HL-60 (cell line): ENCODE results near the gene CCND1.
"Not testable (repeated sequence)": the region's sequence is repeated elsewhere in the genome, so short reads cannot be mapped to it uniquely, and the experiment has no call there.

ENCODE experiments used
- DNase-seq, 2 experiments: peaks; one replicate each; pipeline ENCODE4 v3.0.0-alpha.2; 2010 to 2020; ENCODE audit warnings: low read depth in 1 of 2, low spot score in 1 of 2
- H3K27ac ChIP-seq: fragments of 250-450 bp; sonication (Bioruptor Pico); replicated peaks from 2 replicates; pipeline ENCODE4 v1.5.1; 2020; ENCODE audit warnings: mild to moderate bottlenecking, moderate library complexity
- H3K27me3 ChIP-seq: fragments of 250-450 bp; sonication (Bioruptor Pico); 2 replicates; pipeline ENCODE4 v1.5.1; 2021; ENCODE audit warnings: mild to moderate bottlenecking, moderate library complexity; ENCODE audit not compliant: insufficient read depth, poor library complexity, severe bottlenecking
- H3K4me3 ChIP-seq: replicated peaks from 2 replicates; pipeline ENCODE4 v1.5.1; 2011; ENCODE audit warnings: mild to moderate bottlenecking, control low read depth, low read length; ENCODE audit not compliant: insufficient read depth
- CTCF ChIP-seq: IDR thresholded peaks from one replicate; pipeline ENCODE4 v1.5.1; 2011; ENCODE audit warnings: low read length, control low read depth, inconsistent platforms; ENCODE audit not compliant: insufficient read depth
- GABPA ChIP-seq: IDR thresholded peaks from 2 replicates; pipeline ENCODE4 v1.6.1; 2012; ENCODE audit warnings: low read depth
- POLR2AphosphoS5 ChIP-seq: IDR thresholded peaks from 2 replicates; pipeline ENCODE4 v1.6.1; 2012; ENCODE audit warnings: low read depth
- REST ChIP-seq: IDR thresholded peaks from 2 replicates; pipeline ENCODE4 v1.6.1; 2012; ENCODE audit warnings: low read depth; ENCODE audit not compliant: insufficient replicate concordance
- SPI1 ChIP-seq: IDR thresholded peaks from 2 replicates; pipeline ENCODE4 v1.6.1; 2012; ENCODE audit warnings: low read depth, mild to moderate bottlenecking, borderline replicate concordance

CCND1 gene

GRCh38 chr11:69685348-69685747 is 44.4 kb downstream of the CCND1 start:
- Histone ChIP-seq H3K27me3 (no peaks in the 10 kb centered on the region), H3K27ac (no peak overlapping the region), H3K4me3 (no peak overlapping the region)
- TF ChIP-seq REST = no peak
- no peak for TF ChIP-seq POLR2AphosphoS5
- TF ChIP-seq GABPA = no peak
- no peak for TF ChIP-seq SPI1
- no peak for TF ChIP-seq CTCF
- DNase-seq = no peak

GRCh38 chr11:69686452-69686851 is 45.5 kb downstream of the CCND1 start:
- DNase-seq = no peak

GRCh38 chr11:69686856-69687255 is 45.9 kb downstream of the CCND1 start:
- no peak for DNase-seq
- no peak for TF ChIP-seq CTCF
- TF ChIP-seq SPI1 = no peak
- TF ChIP-seq REST = no peak
- TF ChIP-seq POLR2AphosphoS5 = no peak
- TF ChIP-seq GABPA = no peak
- H3K27ac ChIP-seq = no peak overlapping the region
- no peaks in the 10 kb centered on the region for H3K27me3 ChIP-seq
- H3K4me3 ChIP-seq = no peak overlapping the region

More at GRCh38 chr11:69686452-69686851, 45.5 kb downstream of the CCND1 start:
- Histone ChIP-seq H3K27me3 (no peaks in the 10 kb centered on the region), H3K4me3 (no peak overlapping the region), H3K27ac (no peak overlapping the region)
- TF ChIP-seq GABPA = no peak
- TF ChIP-seq REST = no peak
- no peak for TF ChIP-seq SPI1
- TF ChIP-seq CTCF = no peak
- TF ChIP-seq POLR2AphosphoS5 = no peak

GRCh38 chr11:69687969-69688771 is 47.2 kb downstream of the CCND1 start:
- not testable (repeated sequence) for DNase-seq, H3K4me3 ChIP-seq, H3K27me3 ChIP-seq, H3K27ac ChIP-seq
